Camera-type eye (tissue), 1 donor: ENCODE measurements around the gene ARHGAP35. TPM values are rescaled to one million over a fixed set of nuclear protein-coding genes. Genes with fewer than 3 reads are reported as not detected.

Experiments used
- total RNA-seq: library from RNA; depleted of rRNA; stranded (reverse); fragments of >200 nt; gene quantifications from one replicate; pipeline ENCODE4 v1.2.3, GENCODE V29; 2014

ARHGAP35 gene
- 72.8 TPM for total RNA-seq

DNA sequence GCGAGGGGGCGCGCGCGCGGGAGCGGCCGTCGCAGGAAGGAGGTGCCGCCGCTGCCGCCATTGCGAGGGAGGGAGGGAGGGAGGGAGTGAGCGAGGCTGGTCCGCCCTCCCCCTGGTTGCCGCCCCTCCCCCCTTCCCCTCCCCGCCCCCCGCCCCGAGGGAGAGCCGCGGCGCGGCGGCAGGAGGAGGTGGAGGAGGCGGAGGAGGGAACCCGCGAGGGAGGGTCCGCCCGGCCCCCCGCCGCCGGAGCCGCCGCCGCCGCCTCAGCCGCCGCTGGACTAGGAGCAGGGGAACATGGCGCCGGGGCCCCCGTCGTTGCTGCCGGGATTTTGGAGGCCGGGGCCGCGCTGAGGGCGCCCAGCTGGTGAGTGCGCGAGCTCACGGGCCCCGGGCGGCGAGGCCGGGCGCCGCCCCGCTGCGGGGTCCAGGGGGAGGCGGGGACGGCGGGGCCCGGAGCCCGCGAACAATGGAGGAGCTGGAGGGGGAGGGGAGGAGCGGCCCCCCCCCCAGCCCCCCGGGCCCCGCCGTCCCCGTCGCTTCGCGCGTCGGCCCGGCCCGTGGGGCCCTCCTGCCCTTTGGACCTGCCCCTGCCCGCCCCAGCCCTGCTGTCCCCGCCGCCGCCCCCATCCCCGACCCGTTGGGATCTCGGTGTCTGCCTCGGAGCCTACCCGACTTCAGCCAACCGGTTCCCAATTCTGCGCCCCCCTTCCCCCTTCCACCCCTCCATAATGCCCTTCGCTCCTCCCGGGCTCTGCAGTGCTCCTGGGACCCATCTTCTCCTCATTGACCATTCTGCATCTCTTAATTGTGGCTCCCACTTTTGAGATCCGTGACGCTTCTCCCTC, at the start of gene ARHGAP35:
Gene ARHGAP35 (plus strand): TSS at position 152 of the 845 bp plus-strand sequence. CDS start 57,679 bp downstream, outside the sequence.

GRCh38 chr19:46850228-46851203, 10.3 kb upstream of the ARHGAP35 start, which contains the start of gene AP2S1:
TSS of gene AP2S1 (minus strand) at chr19:46850846. CDS start at chr19:46850766, 80 bp downstream.

Other genes with a start within 250 kb of the ARHGAP35 start
- gene PTGIR, start 235.9 kb upstream of the ARHGAP35 start, total RNA-seq, result 2.5 TPM
- gene GNG8, start 224.8 kb upstream of the ARHGAP35 start, total RNA-seq, result not detected
- 18.5 TPM for gene DACT3, start 199.8 kb upstream of the ARHGAP35 start, total RNA-seq
- 25.5 TPM for gene PRKD2, start 143.9 kb upstream of the ARHGAP35 start, total RNA-seq
- gene FKRP, start 114.9 kb upstream of the ARHGAP35 start, total RNA-seq, result 25.0 TPM
- 71.9 TPM for gene STRN4, start 114.5 kb upstream of the ARHGAP35 start, total RNA-seq
- gene SLC1A5, start 72.4 kb upstream of the ARHGAP35 start, total RNA-seq, result 10.7 TPM
- 48.4 TPM for gene AP2S1, start 10.2 kb upstream of the ARHGAP35 start, total RNA-seq
- 0.99 TPM for gene NPAS1, start 158.8 kb downstream of the ARHGAP35 start, total RNA-seq
- 13.4 TPM for gene TMEM160, start 187.6 kb downstream of the ARHGAP35 start, total RNA-seq